Measurements from ENCODE around the gene CPNE4.

DNA sequence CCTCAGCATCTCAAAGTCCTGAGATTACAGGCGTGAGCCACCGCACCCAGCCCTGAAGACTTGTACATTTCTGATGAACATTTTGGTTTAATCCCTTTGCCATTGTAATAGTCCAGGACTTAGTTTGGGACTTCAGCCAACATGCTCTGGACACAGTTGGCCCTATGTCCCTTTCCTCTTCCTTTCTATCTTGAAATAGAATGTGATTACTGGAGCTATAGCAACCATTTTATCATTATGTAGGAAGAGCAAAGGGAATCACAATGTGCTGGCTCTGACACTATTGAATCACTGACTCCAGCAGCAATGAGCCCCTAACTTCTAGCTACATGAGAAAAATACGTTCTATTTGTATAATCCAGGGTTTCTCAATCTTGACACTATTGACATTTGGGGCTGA, 497.3 kb downstream of the CPNE4 start:
- TF ChIP-seq, protein P1, sequence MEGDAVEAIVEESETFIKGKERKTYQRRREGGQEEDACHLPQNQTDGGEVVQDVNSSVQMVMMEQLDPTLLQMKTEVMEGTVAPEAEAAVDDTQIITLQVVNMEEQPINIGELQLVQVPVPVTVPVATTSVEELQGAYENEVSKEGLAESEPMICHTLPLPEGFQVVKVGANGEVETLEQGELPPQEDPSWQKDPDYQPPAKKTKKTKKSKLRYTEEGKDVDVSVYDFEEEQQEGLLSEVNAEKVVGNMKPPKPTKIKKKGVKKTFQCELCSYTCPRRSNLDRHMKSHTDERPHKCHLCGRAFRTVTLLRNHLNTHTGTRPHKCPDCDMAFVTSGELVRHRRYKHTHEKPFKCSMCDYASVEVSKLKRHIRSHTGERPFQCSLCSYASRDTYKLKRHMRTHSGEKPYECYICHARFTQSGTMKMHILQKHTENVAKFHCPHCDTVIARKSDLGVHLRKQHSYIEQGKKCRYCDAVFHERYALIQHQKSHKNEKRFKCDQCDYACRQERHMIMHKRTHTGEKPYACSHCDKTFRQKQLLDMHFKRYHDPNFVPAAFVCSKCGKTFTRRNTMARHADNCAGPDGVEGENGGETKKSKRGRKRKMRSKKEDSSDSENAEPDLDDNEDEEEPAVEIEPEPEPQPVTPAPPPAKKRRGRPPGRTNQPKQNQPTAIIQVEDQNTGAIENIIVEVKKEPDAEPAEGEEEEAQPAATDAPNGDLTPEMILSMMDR (IDR thresholded peaks at IDR 0.05), result no peak
- TF ChIP-seq POLR2A (IDR thresholded peaks at IDR 0.05), result no peak
